ENCODE data around the gene MAP1B.
"Not testable (repeated sequence)": the region's sequence is repeated elsewhere in the genome, so short reads cannot be mapped to it uniquely, and the experiment has no call there.

The MAP1B gene

GRCh38 chr5:72166070-72166979, 59.0 kb downstream of the MAP1B start:
- peak; percentile 61 to 88 (median 66) for DNase-seq

- no peak for DNase-seq
Observed at GRCh38 chr5:72167257-72167656, 60.0 kb downstream of the MAP1B start.

- DNase-seq = no peak
Observed at GRCh38 chr5:72167804-72168203, 60.5 kb downstream of the MAP1B start.

- DNase-seq = no peak
Observed at GRCh38 chr5:72170101-72170500, 62.8 kb downstream of the MAP1B start.

GRCh38 chr5:72171181-72171580, 63.9 kb downstream of the MAP1B start:
- not testable (repeated sequence) for DNase-seq

GRCh38 chr5:72171667-72172066, 64.4 kb downstream of the MAP1B start:
- DNase-seq = no peak

- DNase-seq = no peak
Observed at GRCh38 chr5:72172786-72173185, 65.5 kb downstream of the MAP1B start.

GRCh38 chr5:72177538-72177937, 70.3 kb downstream of the MAP1B start:
- no peak for DNase-seq

GRCh38 chr5:72179028-72179815, 71.9 kb downstream of the MAP1B start:
- DNase-seq = no peak

GRCh38 chr5:72179816-72180440, 72.7 kb downstream of the MAP1B start:
- DNase-seq = no peak

- no peak for DNase-seq
Observed at GRCh38 chr5:72180925-72181324, 73.7 kb downstream of the MAP1B start.

- DNase-seq = no peak
Observed at GRCh38 chr5:72182686-72183085, 75.4 kb downstream of the MAP1B start.

- DNase-seq = peak in 1 of 3 experiments; percentile 11
Observed at GRCh38 chr5:72183101-72183520, 75.8 kb downstream of the MAP1B start.

- DNase-seq = peak in 1 of 3 experiments; percentile 13
Observed at GRCh38 chr5:72184408-72184807, 77.1 kb downstream of the MAP1B start.

- DNase-seq = peak in 1 of 3 experiments; percentile 40
Observed at GRCh38 chr5:72185496-72186329, 78.4 kb downstream of the MAP1B start.

GRCh38 chr5:72187388-72188075, 80.3 kb downstream of the MAP1B start:
- no peak for DNase-seq

- DNase-seq = no peak
Observed at GRCh38 chr5:72188166-72188565, 80.9 kb downstream of the MAP1B start.

- no peak for DNase-seq
Observed at GRCh38 chr5:72189146-72189545, 81.9 kb downstream of the MAP1B start.

- no peak for DNase-seq
Observed at GRCh38 chr5:72191404-72191803, 84.1 kb downstream of the MAP1B start.

GRCh38 chr5:72194846-72195245, 87.6 kb downstream of the MAP1B start:
- no peak for DNase-seq

- DNase-seq = no peak
Observed at GRCh38 chr5:72195581-72195980, 88.3 kb downstream of the MAP1B start.

GRCh38 chr5:72197393-72197792, 90.1 kb downstream of the MAP1B start:
- DNase-seq = no peak
